Measurements from ENCODE around the gene CSK.
A peak's percentile ranks its signal among the peaks of the same experiment; 100 is the strongest.

CSK gene

GRCh38 chr15:74788042-74788682 is 6.3 kb downstream of the CSK start:
- no peak for DNase-seq

GRCh38 chr15:74788683-74789151 is 6.8 kb downstream of the CSK start:
- DNase-seq, result peak; percentile 55

- DNase-seq, result no peak
Measured at GRCh38 chr15:74789171-74789631, 7.3 kb downstream of the CSK start.

DNA sequence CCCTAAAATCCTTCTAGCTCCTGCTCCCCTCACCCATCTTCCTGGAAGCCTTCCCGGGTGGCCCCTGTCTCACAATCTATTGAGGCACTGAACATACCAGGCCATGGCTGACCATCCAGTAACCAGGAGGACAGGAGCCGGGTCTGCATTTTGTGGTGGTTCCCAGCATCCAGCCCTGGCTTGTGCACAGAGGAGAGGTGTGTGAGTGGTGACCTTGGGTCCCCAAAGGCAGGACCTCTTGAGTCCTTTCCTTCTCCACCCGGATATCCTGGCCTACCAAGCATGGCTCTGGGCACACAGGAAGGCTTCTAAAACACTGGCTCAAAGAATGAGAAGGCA is 7.8 kb downstream of the CSK start:
- no peak for DNase-seq

DNA sequence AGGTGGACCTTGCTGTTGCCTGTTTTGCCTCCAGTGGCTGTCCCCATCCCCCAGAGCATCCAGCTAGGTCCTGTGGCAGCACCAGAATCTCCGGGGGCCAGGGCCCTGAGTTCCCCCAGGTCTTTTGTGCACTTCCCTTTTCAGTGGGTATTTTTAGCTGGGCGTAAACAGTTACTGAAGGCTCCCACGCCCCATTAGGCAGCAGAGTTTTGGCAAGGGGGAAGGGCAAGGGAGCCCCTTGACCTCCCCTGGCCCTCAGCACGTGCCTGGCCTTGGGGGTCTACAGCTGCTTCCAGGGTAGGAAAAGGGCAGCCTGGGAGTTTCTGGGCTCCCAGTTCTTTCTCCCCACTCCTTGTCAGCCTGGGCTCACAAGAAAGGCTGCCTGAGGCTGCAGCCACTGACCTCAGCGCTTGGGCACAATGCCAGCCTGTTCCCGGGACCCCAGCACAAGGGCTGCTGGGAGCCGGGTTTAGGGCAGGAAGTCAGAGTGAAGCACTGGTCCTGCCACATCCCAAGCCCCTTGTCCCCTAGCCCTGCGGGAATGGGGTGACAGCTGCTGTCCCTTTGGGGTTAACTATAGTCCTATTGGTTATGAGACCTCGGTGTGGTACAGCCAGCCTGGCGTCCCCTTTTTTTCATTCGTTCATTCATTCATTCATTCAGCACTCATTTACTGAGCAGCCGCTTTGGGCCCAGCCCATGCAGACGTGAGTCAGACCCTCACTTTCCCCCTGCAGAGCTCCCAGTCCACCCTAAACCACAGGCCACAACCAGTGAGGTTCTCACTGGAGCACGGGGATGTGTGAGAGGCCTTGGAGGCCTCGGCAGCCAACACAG is 8.4 kb downstream of the CSK start:
- DNase-seq, result peak; percentile 57

DNA sequence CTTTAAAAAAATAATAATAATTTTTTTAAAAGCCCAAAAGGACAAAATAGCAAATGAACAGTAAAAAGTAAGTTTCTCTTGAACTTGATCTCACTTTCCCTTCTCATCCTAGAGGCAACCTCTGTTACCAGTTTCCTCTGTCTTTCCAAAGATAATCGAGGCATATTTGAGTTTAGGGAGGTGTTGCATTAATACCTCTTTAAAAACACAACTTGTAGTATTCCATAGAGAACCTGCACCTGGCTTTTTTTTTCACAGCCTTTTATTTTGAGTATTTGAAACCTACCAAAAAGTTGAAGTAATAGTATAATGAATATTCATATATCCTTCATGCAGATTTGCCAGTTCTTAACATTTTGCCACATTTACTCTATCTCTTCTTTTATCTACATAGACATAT is 9.1 kb downstream of the CSK start:
- DNase-seq, result no peak

DNA sequence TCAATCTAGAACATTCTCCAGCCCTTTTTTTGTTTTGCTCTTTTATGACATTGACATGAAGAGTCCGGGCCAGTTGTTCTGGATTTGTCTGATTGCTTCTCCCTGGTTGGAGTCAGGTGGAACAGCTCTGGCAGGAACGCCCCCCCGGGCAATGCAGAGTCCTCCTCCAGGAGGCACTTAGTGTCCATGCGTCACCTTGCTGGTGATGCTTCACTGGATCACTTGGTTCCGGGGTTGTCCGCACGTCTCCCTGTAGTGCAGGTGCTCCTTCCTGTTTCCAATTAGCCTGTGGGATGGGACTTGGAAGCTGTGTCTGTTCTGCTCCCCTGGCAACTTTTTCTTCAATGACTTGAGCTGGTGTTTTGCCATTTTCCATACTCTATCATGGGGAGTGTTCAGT is 9.8 kb downstream of the CSK start:
- no peak for DNase-seq

- no peak for DNase-seq
Measured at GRCh38 chr15:74792227-74793016, 10.5 kb downstream of the CSK start.

DNA sequence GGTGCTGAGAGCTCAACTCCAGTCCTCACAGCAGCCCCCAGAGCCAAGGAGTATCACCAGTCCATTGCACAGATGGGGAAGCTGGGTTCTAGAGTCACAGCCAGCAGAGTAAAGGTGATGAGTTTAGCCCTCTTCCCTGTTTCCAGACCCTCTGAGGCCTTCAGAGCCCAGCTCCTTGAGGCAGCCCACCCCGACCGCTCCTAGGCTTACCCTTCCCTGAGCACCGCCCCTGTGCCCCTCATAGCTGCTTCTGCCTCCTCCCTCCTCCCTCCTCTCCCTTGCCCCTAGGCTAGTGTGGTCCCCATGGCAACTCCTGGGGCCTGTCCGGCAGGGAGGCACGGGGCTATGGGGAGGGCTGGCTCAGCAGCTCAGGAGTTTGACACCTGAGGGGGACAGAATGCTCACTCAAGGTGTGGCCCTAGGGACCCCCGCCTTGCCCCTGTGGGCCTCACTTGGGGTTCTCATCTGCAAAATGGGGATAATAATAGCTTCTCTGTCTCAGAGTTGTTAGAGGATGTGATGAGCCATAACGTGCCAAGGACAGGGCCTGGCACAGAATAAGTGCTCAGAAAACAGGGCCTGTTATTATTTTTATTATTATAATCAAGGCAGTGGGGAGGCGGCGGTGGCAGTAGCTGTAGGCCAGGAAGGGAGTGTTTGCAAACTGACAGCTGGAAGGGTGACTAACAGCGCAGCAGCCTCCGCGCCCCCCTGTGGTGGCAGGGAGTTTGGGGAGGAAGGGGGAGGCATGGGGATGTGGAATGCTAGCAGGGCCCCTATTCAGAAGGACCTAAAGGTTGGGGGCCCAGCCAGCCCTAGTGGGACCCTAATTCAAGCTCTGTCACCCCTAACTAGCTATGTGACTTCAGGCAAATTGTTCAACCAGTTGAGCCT is 11.5 kb downstream of the CSK start:
- DNase-seq, result peak; percentile 75

GRCh38 chr15:74794248-74794969 is 12.5 kb downstream of the CSK start:
- DNase-seq, result no peak

DNA sequence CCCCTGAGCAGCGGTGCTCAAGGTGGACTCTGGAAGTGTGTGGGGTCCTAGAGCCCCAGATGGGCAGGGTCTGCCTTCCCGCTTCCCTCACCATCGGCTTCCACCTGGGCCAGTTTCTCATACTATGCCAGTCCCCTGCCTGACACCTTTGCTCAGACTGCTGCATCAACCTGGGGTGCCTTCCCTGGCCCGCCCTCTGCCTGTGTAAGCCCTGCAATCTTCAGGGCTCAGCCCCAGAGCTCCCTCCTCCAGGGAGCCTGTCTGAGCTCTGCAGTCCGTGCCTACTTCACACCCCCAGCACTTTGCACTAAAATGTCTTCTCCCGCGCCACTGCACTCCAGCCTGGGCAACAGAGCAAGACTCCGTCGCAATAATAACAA is 13.1 kb downstream of the CSK start:
- DNase-seq, result no peak

DNA sequence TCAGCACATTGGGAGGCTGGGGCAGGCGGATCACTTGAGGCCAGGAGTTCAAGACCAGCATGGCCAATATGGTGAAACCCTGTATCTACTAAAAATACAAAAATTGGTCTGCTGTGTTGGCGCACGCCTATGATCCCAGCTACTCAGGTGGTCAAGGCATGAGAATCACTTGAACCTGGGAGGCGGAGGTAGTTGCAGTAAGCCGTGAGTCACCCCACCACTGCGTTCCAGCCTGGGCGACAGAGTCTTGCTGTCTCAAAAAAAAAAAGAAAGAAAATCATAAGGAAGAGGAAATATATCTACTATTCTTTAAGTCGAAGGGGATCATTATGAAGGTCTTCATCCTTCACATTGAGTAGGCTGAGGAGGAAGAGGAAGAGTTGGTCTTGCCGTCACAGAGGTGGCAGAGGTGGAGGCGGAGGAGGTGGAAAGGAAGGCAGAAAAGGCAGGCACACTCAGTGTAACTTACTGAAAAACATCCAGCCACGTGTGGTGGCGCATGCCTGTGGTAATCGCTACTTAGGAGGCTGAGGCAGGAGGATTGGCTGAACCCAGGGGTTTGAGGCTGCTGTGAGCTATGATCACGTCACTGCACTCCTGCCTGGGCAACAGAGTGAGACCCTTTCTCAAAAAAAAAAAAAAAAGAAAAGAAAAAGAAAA is 14.2 kb downstream of the CSK start:
- no peak for DNase-seq

DNA sequence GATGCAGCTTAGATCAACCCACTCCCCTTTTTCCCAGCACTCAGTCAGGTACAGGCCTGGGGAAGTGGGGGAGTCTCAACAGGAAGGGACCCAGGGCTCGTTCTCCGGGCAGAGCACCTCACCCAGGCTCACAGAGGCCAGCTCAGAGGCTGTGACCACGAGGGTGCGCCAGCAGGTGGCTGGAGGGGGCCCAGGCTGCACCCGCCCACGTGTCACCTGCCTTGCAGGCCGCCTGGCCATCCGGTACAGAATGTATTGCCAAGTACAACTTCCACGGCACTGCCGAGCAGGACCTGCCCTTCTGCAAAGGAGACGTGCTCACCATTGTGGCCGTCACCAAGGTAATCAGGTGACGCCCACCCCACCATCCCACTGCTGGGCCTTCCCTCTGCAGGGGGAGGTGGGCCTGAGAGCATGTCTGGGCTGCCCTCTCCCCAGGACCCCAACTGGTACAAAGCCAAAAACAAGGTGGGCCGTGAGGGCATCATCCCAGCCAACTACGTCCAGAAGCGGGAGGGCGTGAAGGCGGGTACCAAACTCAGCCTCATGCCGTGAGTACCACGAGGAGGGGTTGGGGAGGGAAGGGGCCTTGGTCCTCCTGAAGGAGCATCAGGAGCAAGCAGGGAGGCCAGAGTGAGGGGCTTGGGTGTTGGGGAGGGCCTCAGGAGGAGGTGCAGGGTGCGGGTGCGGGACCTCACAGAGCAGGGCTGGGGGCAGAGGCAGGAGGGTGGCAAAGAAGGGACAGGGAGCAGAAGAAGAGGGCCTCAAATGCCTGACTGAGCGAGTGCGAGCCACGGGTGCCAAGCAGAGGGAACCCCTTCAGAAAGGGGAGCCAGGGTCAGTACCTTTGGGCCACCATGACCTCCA is 16.7 kb downstream of the CSK start:
- no peak for DNase-seq

GRCh38 chr15:74799255-74799855 is 17.5 kb downstream of the CSK start:
- DNase-seq, result no peak

DNA sequence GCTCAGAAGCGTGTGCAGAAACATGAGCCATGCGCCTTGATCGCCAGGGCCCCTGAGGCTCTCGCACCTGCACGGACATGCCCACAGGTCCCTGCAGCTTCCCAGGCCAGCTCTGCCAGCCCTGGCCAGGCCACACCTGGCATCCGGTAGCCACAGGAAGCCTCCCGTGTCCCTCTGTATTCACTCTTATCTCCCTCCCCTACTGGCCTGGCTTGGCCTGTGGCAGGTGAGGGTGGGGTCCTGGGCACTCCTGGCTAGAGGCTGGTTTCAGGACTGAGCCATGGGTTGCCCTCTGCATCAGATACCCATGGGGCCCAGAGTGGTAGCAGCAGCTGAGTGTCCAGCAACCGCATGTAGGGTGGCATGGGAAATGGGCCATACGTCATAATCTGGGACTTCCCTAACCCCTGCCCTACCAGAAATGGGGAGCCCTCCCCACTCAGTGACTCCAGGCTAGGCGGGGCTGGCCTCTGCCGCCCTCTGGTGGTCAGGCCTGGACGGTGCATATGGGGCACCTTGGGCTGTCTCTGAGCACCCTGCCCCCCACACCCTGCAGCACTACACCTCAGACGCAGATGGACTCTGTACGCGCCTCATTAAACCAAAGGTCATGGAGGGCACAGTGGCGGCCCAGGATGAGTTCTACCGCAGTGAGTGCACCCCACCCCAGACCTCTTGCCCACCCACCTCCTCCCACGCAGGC is 18.1 kb downstream of the CSK start:
- DNase-seq, result peak; percentile 86

DNA sequence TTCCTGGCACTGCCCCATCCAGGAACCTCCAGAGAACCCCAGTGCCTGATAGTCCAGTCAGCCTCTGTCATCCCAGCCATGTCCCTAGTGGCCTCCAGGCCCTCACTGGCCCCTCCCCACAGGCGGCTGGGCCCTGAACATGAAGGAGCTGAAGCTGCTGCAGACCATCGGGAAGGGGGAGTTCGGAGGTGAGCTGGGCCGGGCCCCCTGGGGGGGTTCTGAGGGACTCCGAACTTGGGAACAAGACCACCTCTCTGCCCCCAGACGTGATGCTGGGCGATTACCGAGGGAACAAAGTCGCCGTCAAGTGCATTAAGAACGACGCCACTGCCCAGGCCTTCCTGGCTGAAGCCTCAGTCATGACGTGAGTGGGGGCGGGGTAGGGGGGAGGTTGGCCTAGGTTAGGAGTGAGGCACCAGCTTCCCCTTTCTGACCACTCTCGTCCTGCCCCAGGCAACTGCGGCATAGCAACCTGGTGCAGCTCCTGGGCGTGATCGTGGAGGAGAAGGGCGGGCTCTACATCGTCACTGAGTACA is 18.7 kb downstream of the CSK start:
- no peak for DNase-seq

GRCh38 chr15:74801311-74801997 is 19.6 kb downstream of the CSK start:
- DNase-seq, result no peak

GRCh38 chr15:74802290-74802689 is 20.4 kb downstream of the CSK start:
- no peak for DNase-seq

Measured in CD4-positive, alpha-beta T cell treated with Interleukin-4 for 4 hours (primary cell).